Neuronal stem cell (in vitro differentiated cells): ENCODE data around the gene CRYBA2. TPM values are rescaled to one million over a fixed set of nuclear protein-coding genes. Genes with fewer than 3 reads are reported as not detected.

ENCODE experiments used
- DNase-seq: peaks from one replicate; pipeline ENCODE4 v3.0.0-alpha.2; 2013; ENCODE audit warnings: low spot score
- H2AFZ ChIP-seq: one replicate; pipeline ENCODE4 v1.6.1; 2013; ENCODE audit warnings: mild to moderate bottlenecking, low read length, inconsistent platforms
- H2AK5ac ChIP-seq: 2 replicates; pipeline ENCODE4 v1.6.1; 2013; ENCODE audit warnings: low read depth, mild to moderate bottlenecking, inconsistent platforms, low read length, moderate library complexity, mixed read lengths
- H2BK120ac ChIP-seq: 2 replicates; pipeline ENCODE4 v1.6.1; 2013; ENCODE audit warnings: low read depth, mild to moderate bottlenecking, inconsistent platforms, low read length, moderate library complexity, mixed read lengths
- H2BK12ac ChIP-seq: one replicate; pipeline ENCODE4 v1.6.1; 2013; ENCODE audit warnings: low read length, inconsistent platforms
- H2BK15ac ChIP-seq: 2 replicates; pipeline ENCODE4 v1.6.1; 2013; ENCODE audit warnings: mild to moderate bottlenecking, low read length, inconsistent platforms, mixed read lengths
- H2BK5ac ChIP-seq: one replicate; pipeline ENCODE4 v1.6.1; 2013; ENCODE audit warnings: inconsistent platforms, mild to moderate bottlenecking, low read length, moderate library complexity
- H3K14ac ChIP-seq: one replicate; pipeline ENCODE4 v1.6.1; 2013; ENCODE audit warnings: low read length, inconsistent platforms
- H3K18ac ChIP-seq: 2 replicates; pipeline ENCODE4 v1.6.1; 2013; ENCODE audit warnings: low read length, inconsistent platforms
- H3K23ac ChIP-seq: 2 replicates; pipeline ENCODE4 v1.6.1; 2013; ENCODE audit warnings: low read depth, mild to moderate bottlenecking, mixed read lengths, low read length, inconsistent platforms; ENCODE audit not compliant: poor library complexity
- H3K27ac ChIP-seq: replicated peaks from 3 replicates; pipeline ENCODE4 v1.5.1; 2013; ENCODE audit warnings: low read length, inconsistent platforms
- H3K27me3 ChIP-seq, 3 experiments: 2 replicates each; pipeline ENCODE4 v1.6.1; 2013; ENCODE audit warnings: low read length in 3 of 3, mild to moderate bottlenecking in 2 of 3, inconsistent platforms in 1 of 3, low read depth in 1 of 3, mixed read lengths in 1 of 3, moderate library complexity in 1 of 3; ENCODE audit not compliant: control insufficient read depth in 3 of 3, insufficient read depth in 3 of 3
- H3K36me3 ChIP-seq, 2 donors: replicated peaks in 1 of 2; 2 replicates each; pipeline ENCODE4 v1.6.1; 2013; ENCODE audit warnings: low read length in 2 of 2; ENCODE audit not compliant: control insufficient read depth in 2 of 2, insufficient read depth in 2 of 2
- H3K4ac ChIP-seq: 2 replicates; pipeline ENCODE4 v1.6.1; 2013; ENCODE audit warnings: inconsistent platforms, mild to moderate bottlenecking, low read length, moderate library complexity
- H3K4me1 ChIP-seq, 2 donors: 1 replicate in 1 of 2; 2 replicates in 1 of 2; pipeline ENCODE4 v1.6.1; 2013; ENCODE audit warnings: low read length in 2 of 2, low read depth in 1 of 2; ENCODE audit not compliant: control insufficient read depth in 2 of 2, insufficient read depth in 1 of 2
- H3K4me2 ChIP-seq: one replicate; pipeline ENCODE4 v1.6.1; 2013; ENCODE audit warnings: mild to moderate bottlenecking, low read length, inconsistent platforms; ENCODE audit not compliant: insufficient read depth, poor library complexity, severe bottlenecking
- H3K4me3 ChIP-seq, 2 donors: 2 replicates each; pipeline ENCODE4 v1.5.1; 2013; ENCODE audit warnings: low read length in 2 of 2, mild to moderate bottlenecking in 2 of 2, inconsistent platforms in 1 of 2, moderate library complexity in 1 of 2
- H3K79me1 ChIP-seq: one replicate; pipeline ENCODE4 v1.6.1; 2013; ENCODE audit warnings: low read depth, mild to moderate bottlenecking, inconsistent platforms, low read length, moderate library complexity
- H3K9ac ChIP-seq: one replicate; pipeline ENCODE4 v1.6.1; 2013; ENCODE audit warnings: mild to moderate bottlenecking, low read depth, low read length, inconsistent platforms; ENCODE audit not compliant: poor library complexity
- H3K9me3 ChIP-seq, 2 donors: replicated peaks in 1 of 2; 2 replicates each; pipeline versions ENCODE3 to v1.6.1; 2013; ENCODE audit warnings: low read length in 2 of 2, mild to moderate bottlenecking in 2 of 2, inconsistent platforms in 1 of 2, low read depth in 1 of 2, mixed read lengths in 1 of 2, moderate library complexity in 1 of 2; ENCODE audit not compliant: control insufficient read depth in 2 of 2, insufficient read depth in 1 of 2
- H4K8ac ChIP-seq: one replicate; pipeline ENCODE4 v1.6.1; 2013; ENCODE audit warnings: low read depth, mild to moderate bottlenecking, inconsistent platforms, low read length, moderate library complexity
- H4K91ac ChIP-seq: one replicate; pipeline ENCODE4 v1.6.1; 2013; ENCODE audit warnings: low read length, low read depth, mild to moderate bottlenecking, inconsistent platforms; ENCODE audit not compliant: poor library complexity
- WGBS, 2 donors: extraction: QIAGEN DNeasy Blood & Tissue Kit; methylation state at CpG; one replicate each; pipeline ENCODE4 v1.1.7; 2013; ENCODE audit warnings: missing lambda C conversion rate in 2 of 2, mixed read lengths in 1 of 2; ENCODE audit not compliant: insufficient read length in 2 of 2, insufficient replicate concordance in 1 of 2; ENCODE audit errors: extremely low coverage in 2 of 2; 5-methylcytosine and 5-hydroxymethylcytosine counted together
- polyA plus RNA-seq, 2 experiments: library from polyadenylated mRNA; stranded (reverse); fragments of 200-250 nt; gene quantifications; one replicate each; pipeline ENCODE4 v1.2.3, GENCODE V29; 2013

The CRYBA2 gene, protein sequence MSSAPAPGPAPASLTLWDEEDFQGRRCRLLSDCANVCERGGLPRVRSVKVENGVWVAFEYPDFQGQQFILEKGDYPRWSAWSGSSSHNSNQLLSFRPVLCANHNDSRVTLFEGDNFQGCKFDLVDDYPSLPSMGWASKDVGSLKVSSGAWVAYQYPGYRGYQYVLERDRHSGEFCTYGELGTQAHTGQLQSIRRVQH
- polyA plus RNA-seq (2013, experiment 1 of 2), result not detected
- not detected for polyA plus RNA-seq (2013, experiment 2 of 2)

DNA sequence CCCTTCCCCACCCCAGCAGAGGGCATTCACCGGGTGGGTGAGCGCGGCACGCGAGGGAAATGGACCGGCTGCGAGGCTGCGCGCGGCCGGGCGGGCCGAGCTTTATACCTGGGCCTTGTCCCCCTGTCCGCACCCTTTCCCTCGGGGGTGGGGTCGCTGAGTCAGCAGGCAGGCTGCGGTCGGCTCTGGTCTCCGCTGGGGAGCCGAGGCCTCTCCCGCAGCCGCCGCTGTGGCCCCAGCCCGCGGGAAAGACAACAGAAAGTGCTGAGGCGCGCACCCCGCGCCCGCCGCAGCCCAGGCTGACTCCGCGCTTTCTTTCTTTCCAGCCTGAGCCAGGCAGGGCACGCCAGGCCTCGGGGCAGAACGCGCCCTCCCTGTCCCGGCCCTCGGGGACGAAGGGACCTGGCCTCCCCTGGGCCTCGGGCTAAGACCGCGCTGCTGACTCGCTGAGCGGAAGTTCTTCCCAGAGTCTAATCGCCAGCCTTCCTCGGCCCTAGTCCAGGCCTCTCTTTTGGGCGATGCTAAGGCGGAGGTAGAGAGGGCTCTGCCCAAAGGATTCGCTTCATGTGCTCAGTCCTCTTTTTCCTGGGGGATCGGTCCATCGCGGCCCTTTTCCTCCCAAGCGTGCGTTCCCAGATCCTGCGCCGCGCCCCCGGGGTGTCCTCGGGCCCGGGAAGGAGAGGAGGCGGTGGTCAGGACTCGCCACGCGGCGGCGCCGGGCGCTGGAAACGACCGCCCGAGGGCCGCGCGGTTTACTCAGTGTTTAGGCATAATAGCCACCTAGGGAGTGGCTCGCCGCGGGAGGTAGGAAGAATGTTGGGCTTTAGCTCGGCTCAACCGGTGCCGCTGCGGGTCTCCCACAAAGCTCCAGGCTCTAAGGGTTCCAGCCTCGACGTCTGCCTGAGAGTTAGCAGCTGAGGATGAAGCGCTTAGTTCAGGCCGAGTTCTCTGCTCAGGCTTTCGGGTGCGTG lies at the start of gene CRYBA2:
Gene CRYBA2, minus strand, starts transcription at position 78 of the 971 bp plus-strand sequence. CDS start 246 bp downstream, outside the sequence.
- Histone ChIP-seq H3K4ac (no peak within 1 kb of the TSS), H3K4me3 (peak within 1 kb of the TSS in 1 of 2 donors; percentile 5), H3K27me3 (peaks cover 56 to 98% (median 97%) of the 10 kb centered on the region in 3 experiments), H3K79me1 (peaks cover 2% of the 10 kb centered on the region), H3K14ac (peak within 1 kb of the TSS; percentile 2), H2BK120ac (no peak within 1 kb of the TSS), H3K4me2 (peak within 1 kb of the TSS; percentile 23), H3K18ac (peak within 1 kb of the TSS; percentile 48), H2BK15ac (no peak within 1 kb of the TSS), H3K27ac (no peak within 1 kb of the TSS), H2AK5ac (no peak within 1 kb of the TSS), H3K9ac (peak within 1 kb of the TSS; percentile 70), H3K36me3 (no peaks in the 10 kb centered on the region), H3K4me1 (peaks cover 0 to 10% of the 10 kb centered on the region in 2 donors), H2BK5ac (no peak within 1 kb of the TSS), H2AFZ (peak within 1 kb of the TSS; percentile 78), H4K8ac (no peak within 1 kb of the TSS), H2BK12ac (no peak within 1 kb of the TSS), H3K23ac (peak within 1 kb of the TSS; percentile 97), H3K9me3 (peaks cover 0 to 4% of the 10 kb centered on the region in 2 donors), H4K91ac (no peak within 1 kb of the TSS)
- DNase-seq, result no peak
- WGBS, 2 donors, result no CpG with 5 or more reads among the region's 88 CpGs

DNA sequence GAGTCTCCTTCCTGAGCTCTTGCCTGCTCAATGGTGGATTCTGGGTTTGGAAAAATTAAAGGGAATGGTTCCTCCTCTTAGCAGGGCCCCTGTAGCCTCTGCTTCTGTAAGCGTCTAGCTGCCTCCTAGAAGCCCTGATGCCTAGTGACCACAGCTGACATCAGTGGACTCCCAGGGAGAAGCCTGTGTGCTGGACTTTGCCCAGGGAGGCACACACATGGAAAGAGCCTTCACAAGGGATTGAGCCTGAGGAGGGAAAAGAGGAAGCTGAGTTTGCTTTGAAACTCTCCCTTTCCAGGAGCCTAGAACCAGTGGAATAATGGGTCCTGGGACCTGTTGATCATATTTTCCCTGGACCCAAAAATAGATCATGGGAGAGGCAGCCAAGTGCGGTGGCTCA lies 49.5 kb upstream of the CRYBA2 start:
- Histone ChIP-seq H3K9ac (no peak overlapping the region), H3K27me3 (peaks cover 0 to 20% (median 18%) of the 10 kb centered on the region in 3 experiments), H3K36me3 (no peaks in the 10 kb centered on the region), H2BK15ac (no peak overlapping the region), H2BK5ac (no peak overlapping the region), H4K8ac (no peak overlapping the region), H2AFZ (no peak overlapping the region), H2BK120ac (no peak overlapping the region), H3K4me3 (no peak overlapping the region), H3K79me1 (no peaks in the 10 kb centered on the region), H3K4me1 (peaks cover 0 to 3% of the 10 kb centered on the region in 2 donors), H3K27ac (no peak overlapping the region), H3K9me3 (no peaks in the 10 kb centered on the region), H3K4me2 (no peak overlapping the region), H2AK5ac (no peak overlapping the region), H3K4ac (no peak overlapping the region), H3K23ac (no peak overlapping the region), H4K91ac (no peak overlapping the region), H2BK12ac (no peak overlapping the region), H3K18ac (no peak overlapping the region), H3K14ac (no peak overlapping the region)
- no CpG with 5 or more reads among the region's 2 CpGs for WGBS, 2 donors
- DNase-seq, result no peak

DNA sequence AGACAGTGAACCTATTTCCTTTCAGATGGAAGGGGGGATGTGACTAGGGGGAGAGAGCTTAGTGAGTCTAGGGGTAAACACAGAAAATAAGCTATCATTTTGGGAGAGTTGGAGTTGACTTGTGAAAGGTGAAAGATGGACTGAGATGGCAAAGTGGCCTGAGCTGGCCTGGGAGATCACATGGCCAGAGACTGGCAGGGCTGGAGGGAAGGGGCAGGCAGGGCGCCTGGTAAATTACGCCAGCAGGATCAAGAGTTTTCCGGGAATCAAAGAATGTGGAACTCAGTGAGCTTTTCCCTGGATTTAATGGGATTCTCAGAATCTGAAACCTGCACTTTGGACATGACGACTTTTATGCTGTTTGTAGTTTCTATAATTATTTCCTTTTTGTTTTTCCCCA lies 48.9 kb upstream of the CRYBA2 start:
- H2AK5ac ChIP-seq, result no peak overlapping the region

DNA sequence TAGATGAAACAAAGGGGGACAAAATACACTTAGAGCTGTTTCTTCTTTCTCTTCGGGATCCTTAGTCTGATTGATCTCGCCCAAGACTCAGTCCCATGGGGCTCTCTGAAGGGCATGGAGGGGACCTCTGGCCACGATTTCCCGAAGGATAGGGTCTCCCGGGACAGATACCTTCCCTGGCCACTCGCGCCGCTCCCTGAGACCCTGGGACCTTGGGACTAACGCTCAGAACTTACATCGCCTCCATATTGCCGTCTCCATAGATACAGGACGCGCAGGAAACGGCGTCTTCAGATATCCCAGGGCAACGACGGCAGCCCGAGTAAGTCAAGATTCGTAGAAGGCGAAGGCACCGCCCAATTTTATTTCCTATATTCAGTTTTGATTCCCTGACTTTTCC lies 48.0 kb upstream of the CRYBA2 start, which contains the start of gene CFAP65:
Gene CFAP65, minus strand, starts transcription at position 265 of the 400 bp plus-strand sequence. CDS start 2,468 bp downstream, outside the sequence.
- H3K27me3 ChIP-seq, result peaks cover 0 to 17% (median 16%) of the 10 kb centered on the region in 3 experiments
- H4K8ac ChIP-seq, result no peak within 1 kb of the TSS
- no peak within 1 kb of the TSS for H4K91ac ChIP-seq
- no peak within 1 kb of the TSS for H2BK15ac ChIP-seq
- peak; percentile 42 for DNase-seq
- no CpG with 5 or more reads among the region's 21 CpGs for WGBS, 2 donors
- H2AK5ac ChIP-seq, result no peak within 1 kb of the TSS
- peak within 1 kb of the TSS; percentile 61 for H3K4me2 ChIP-seq
- H3K18ac ChIP-seq, result no peak within 1 kb of the TSS
- H3K4me1 ChIP-seq, result peaks cover 0 to 3% of the 10 kb centered on the region in 2 donors
- no peaks in the 10 kb centered on the region for H3K9me3 ChIP-seq
- no peak within 1 kb of the TSS for H2BK5ac ChIP-seq
- H3K4ac ChIP-seq, result no peak within 1 kb of the TSS
- no peak within 1 kb of the TSS for H2BK120ac ChIP-seq
- no peak within 1 kb of the TSS for H3K14ac ChIP-seq
- no peak within 1 kb of the TSS for H2BK12ac ChIP-seq
- H3K9ac ChIP-seq, result no peak within 1 kb of the TSS
- H3K79me1 ChIP-seq, result no peaks in the 10 kb centered on the region
- H3K36me3 ChIP-seq, result no peaks in the 10 kb centered on the region
- peak within 1 kb of the TSS; percentile 96 for H2AFZ ChIP-seq
- peak within 1 kb of the TSS; percentile 54 to 72 for H3K4me3 ChIP-seq
- no peak within 1 kb of the TSS for H3K23ac ChIP-seq
- no peak within 1 kb of the TSS for H3K27ac ChIP-seq

More for the DNA sequence above, 48.9 kb upstream of the CRYBA2 start:
- no peak overlapping the region for H2BK120ac ChIP-seq
- H3K79me1 ChIP-seq, result no peaks in the 10 kb centered on the region
- no peak overlapping the region for H4K91ac ChIP-seq
- H3K4me3 ChIP-seq, result no peak overlapping the region
- H3K14ac ChIP-seq, result no peak overlapping the region
- peaks cover 0 to 3% of the 10 kb centered on the region in 2 donors for H3K4me1 ChIP-seq
- H3K27ac ChIP-seq, result no peak overlapping the region
- H3K36me3 ChIP-seq, result no peaks in the 10 kb centered on the region
- H2BK15ac ChIP-seq, result no peak overlapping the region
- H2BK12ac ChIP-seq, result no peak overlapping the region
- H3K9me3 ChIP-seq, result no peaks in the 10 kb centered on the region
- no peak overlapping the region for H2AFZ ChIP-seq
- DNase-seq, result no peak
- no peak overlapping the region for H3K9ac ChIP-seq
- H3K4me2 ChIP-seq, result no peak overlapping the region
- H3K27me3 ChIP-seq, result peaks cover 0 to 18% (median 17%) of the 10 kb centered on the region in 3 experiments
- no CpG with 5 or more reads among the region's 4 CpGs for WGBS, 2 donors
- H2BK5ac ChIP-seq, result no peak overlapping the region
- H3K4ac ChIP-seq, result no peak overlapping the region
- no peak overlapping the region for H4K8ac ChIP-seq
- no peak overlapping the region for H3K23ac ChIP-seq
- no peak overlapping the region for H3K18ac ChIP-seq
